GM23338 (cell line): ENCODE measurements around the gene ABAT. TPM values are rescaled to one million over a fixed set of nuclear protein-coding genes. Genes with fewer than 3 reads are reported as not detected.

Source experiments
- ATAC-seq: fragments of 200-7000 bp; cut with Tn5 transposase; 3 replicates; pipeline ENCODE4 v1.9.1; 2020
- DNase-seq: peaks from one replicate; pipeline ENCODE4 v3.0.0-alpha.2; 2015; ENCODE audit warnings: low spot score
- H2AFZ ChIP-seq: fragments of 200-600 bp; sonication (generic); 2 replicates; pipeline ENCODE4 v1.8.0; 2016; ENCODE audit warnings: antibody characterized with exemption, mild to moderate bottlenecking, moderate library complexity
- H3F3A ChIP-seq: fragments of 200-600 bp; sonication (generic); replicated peaks from 2 replicates; pipeline ENCODE4 v1.8.0; 2017; ENCODE audit warnings: antibody characterized with exemption, mixed run types, low read depth
- H3K27ac ChIP-seq: fragments of 200-600 bp; sonication (generic); 2 replicates; pipeline ENCODE4 v1.6.1; 2016; ENCODE audit warnings: low read depth
- H3K27me3 ChIP-seq: fragments of 200-600 bp; sonication (generic); 2 replicates; pipeline ENCODE4 v1.8.0; 2016; ENCODE audit warnings: mild to moderate bottlenecking, mixed run types, moderate library complexity; ENCODE audit not compliant: insufficient read depth
- H3K36me3 ChIP-seq: fragments of 200-600 bp; sonication (generic); 2 replicates; pipeline ENCODE4 v1.8.0; 2016; ENCODE audit warnings: mild to moderate bottlenecking; ENCODE audit not compliant: insufficient read depth
- H3K4me1 ChIP-seq: fragments of 200-600 bp; sonication (generic); 2 replicates; pipeline ENCODE4 v1.8.0; 2016; ENCODE audit warnings: mild to moderate bottlenecking, moderate library complexity; ENCODE audit not compliant: insufficient read depth
- H3K4me2 ChIP-seq: fragments of 200-600 bp; sonication (generic); 2 replicates; pipeline ENCODE4 v1.7.1; 2017; ENCODE audit warnings: mixed run types
- H3K4me3 ChIP-seq: fragments of 200-600 bp; sonication (generic); 2 replicates; pipeline ENCODE4 v1.6.1; 2016; ENCODE audit warnings: mixed run types
- H3K79me2 ChIP-seq: fragments of 200-600 bp; sonication (generic); replicated peaks from 2 replicates; pipeline ENCODE4 v1.8.0; 2017; ENCODE audit warnings: mild to moderate bottlenecking; ENCODE audit not compliant: insufficient read depth
- H3K9me2 ChIP-seq: fragments of 200-600 bp; sonication (generic); 2 replicates; pipeline ENCODE4 v1.8.0; 2017; ENCODE audit not compliant: insufficient read depth
- H4K20me1 ChIP-seq: fragments of 200-600 bp; sonication (generic); replicated peaks from 2 replicates; pipeline ENCODE4 v1.8.0; 2017; ENCODE audit warnings: mild to moderate bottlenecking; ENCODE audit not compliant: insufficient read depth
- H3K27ac Mint-ChIP-seq: 2 replicates; pipeline ENCODE4 v1.8.0; 2020; ENCODE audit warnings: inconsistent platforms, mild to moderate bottlenecking, moderate library complexity, mixed read lengths
- H3K27me3 Mint-ChIP-seq: 3 replicates; pipeline ENCODE4 v1.8.0; 2022; ENCODE audit warnings: low read depth, mild to moderate bottlenecking, moderate library complexity, mixed read lengths, inconsistent platforms; ENCODE audit not compliant: insufficient read depth, poor library complexity
- H3K36me3 Mint-ChIP-seq: 3 replicates; pipeline ENCODE4 v1.8.0; 2021; ENCODE audit warnings: low read depth, mild to moderate bottlenecking, inconsistent platforms, moderate library complexity, mixed read lengths
- H3K4me1 Mint-ChIP-seq: 3 replicates; pipeline ENCODE4 v1.8.0; 2020; ENCODE audit warnings: mild to moderate bottlenecking, inconsistent platforms, mixed read lengths
- H3K4me3 Mint-ChIP-seq: 3 replicates; pipeline ENCODE4 v1.8.0; 2021; ENCODE audit warnings: moderate library complexity, mild to moderate bottlenecking, inconsistent platforms, mixed read lengths
- H3K9me3 Mint-ChIP-seq: 3 replicates; pipeline ENCODE4 v1.8.0; 2020; ENCODE audit warnings: moderate library complexity, mild to moderate bottlenecking, inconsistent platforms, mixed read lengths
- CREB1 ChIP-seq: fragments of 250-450 bp; sonication (Bioruptor Pico); IDR thresholded peaks from 2 replicates; pipeline ENCODE4 v1.5.0; 2020; ENCODE audit warnings: low read depth, mild to moderate bottlenecking, moderate library complexity
- EZH2phosphoT487 ChIP-seq: fragments of 200-600 bp; sonication (generic); IDR thresholded peaks from one replicate; pipeline ENCODE4 v1.8.1; 2018; ENCODE audit warnings: antibody characterized with exemption; ENCODE audit not compliant: unreplicated experiment
- JUNB ChIP-seq: IDR thresholded peaks from one replicate; pipeline ENCODE4 v1.6.1; 2016; ENCODE audit warnings: antibody characterized with exemption; ENCODE audit not compliant: unreplicated experiment
- NANOG ChIP-seq: IDR thresholded peaks from 2 replicates; pipeline ENCODE4 v1.6.1; 2016; ENCODE audit warnings: antibody characterized with exemption, borderline replicate concordance
- STAT1 ChIP-seq: IDR thresholded peaks from one replicate; pipeline ENCODE4 v1.6.1; 2016; ENCODE audit warnings: antibody characterized with exemption; ENCODE audit not compliant: unreplicated experiment
- ZNF462 ChIP-seq: fragments of 250-450 bp; sonication (Bioruptor Pico); IDR thresholded peaks from 2 replicates; pipeline ENCODE4 v1.5.0; 2020; ENCODE audit warnings: mild to moderate bottlenecking, moderate library complexity
- polyA plus RNA-seq: library from polyadenylated mRNA; unstranded; fragments of >200 nt; fragmentation: Nextera tagmentation; extraction: Ambion mirVana; gene quantifications from 2 replicates; pipeline ENCODE4 v1.2.1, GENCODE V29; 2016
- total RNA-seq: library from RNA; depleted of rRNA; stranded (reverse); fragments of >200 nt; shearing (Covaris generic); gene quantifications from 2 replicates; pipeline ENCODE4 v1.2.3, GENCODE V29; 2014
- TF ChIP-seq, protein P1 (sequence below): IDR thresholded peaks from 2 replicates; pipeline ENCODE4 v1.6.1; 2016; ENCODE audit warnings: antibody characterized with exemption

Gene ABAT
- total and polyA plus RNA-seq, 2 experiments from 2014 or later, result 4.4 to 8.8 TPM

DNA sequence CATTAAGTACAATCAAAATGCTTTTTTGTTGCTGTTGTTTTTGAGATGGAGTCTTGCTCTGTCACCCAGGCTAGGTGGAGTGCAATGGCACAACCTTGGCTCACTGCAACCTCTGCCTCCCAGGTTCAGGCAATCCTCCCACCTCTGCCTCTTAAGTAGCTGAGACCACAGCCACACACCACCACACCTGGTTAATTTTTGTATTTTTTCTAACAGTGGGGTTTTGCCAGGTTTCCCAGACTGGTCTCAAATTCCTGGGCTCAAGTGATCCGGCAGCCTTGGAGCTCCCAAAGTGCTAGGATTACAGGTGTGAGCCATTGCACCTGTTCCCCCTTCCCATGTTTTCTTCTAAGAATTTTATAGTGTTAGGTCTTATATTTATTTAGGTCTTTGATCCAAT is 4.9 kb upstream of the ABAT start (continued):
- TF ChIP-seq ZNF462 (CRISPR knock-in tag) (no peak), STAT1 (no peak), EZH2phosphoT487 (no peak), JUNB (no peak)
- TF ChIP-seq, protein P1, sequence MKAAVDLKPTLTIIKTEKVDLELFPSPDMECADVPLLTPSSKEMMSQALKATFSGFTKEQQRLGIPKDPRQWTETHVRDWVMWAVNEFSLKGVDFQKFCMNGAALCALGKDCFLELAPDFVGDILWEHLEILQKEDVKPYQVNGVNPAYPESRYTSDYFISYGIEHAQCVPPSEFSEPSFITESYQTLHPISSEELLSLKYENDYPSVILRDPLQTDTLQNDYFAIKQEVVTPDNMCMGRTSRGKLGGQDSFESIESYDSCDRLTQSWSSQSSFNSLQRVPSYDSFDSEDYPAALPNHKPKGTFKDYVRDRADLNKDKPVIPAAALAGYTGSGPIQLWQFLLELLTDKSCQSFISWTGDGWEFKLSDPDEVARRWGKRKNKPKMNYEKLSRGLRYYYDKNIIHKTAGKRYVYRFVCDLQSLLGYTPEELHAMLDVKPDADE, result no peak

DNA sequence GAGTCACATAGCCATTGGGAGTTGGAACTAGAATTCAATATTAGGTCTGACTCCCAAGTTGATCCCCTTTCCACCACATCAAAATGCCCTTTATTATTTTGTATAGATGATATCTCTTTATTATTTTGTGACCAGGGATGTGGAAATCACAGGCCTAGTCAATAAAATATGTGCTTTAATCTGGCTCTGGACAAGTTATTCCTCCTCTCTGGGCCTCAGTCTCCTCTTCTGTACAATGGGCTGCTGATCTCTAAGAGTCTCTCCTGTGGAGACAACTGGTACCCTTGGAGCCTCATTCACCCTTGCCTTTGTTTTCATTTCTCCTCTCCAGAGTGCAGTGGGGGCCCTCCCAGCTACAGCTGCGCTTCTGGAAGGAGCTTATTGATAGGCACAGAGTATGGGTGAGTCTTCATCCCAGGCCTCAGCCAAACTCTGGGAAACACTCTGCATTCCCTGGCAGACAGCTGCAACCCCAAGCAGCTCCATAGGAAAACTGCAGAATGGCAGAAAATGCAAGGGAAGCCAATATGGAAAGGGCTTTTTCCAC is 4.3 kb upstream of the ABAT start:
- no peaks in the 10 kb centered on the region for H3K36me3 Mint-ChIP-seq
- H3K27ac Mint-ChIP-seq, result no peak overlapping the region
- no peak overlapping the region for H3K4me3 Mint-ChIP-seq
- H3K9me3 Mint-ChIP-seq, result no peaks in the 10 kb centered on the region
- H3K27me3 Mint-ChIP-seq, result peaks cover 21% of the 10 kb centered on the region
- no peak for DNase-seq
- peaks cover 16% of the 10 kb centered on the region for H3K4me1 Mint-ChIP-seq
- Histone ChIP-seq H3K27ac (no peak overlapping the region), H2AFZ (no peak overlapping the region), H3K36me3 (no peaks in the 10 kb centered on the region), H3K9me2 (no peaks in the 10 kb centered on the region), H3F3A (no peaks in the 10 kb centered on the region), H3K4me3 (no peak overlapping the region), H3K4me2 (no peak overlapping the region), H3K4me1 (peaks cover 16% of the 10 kb centered on the region), H3K79me2 (no peaks in the 10 kb centered on the region), H4K20me1 (no peaks in the 10 kb centered on the region; the same call in 1 of the 2 replicates), H3K27me3 (peaks cover 11% of the 10 kb centered on the region)
- ATAC-seq, result no peak
- TF ChIP-seq, protein P1, result no peak
- no peak for TF ChIP-seq EZH2phosphoT487
- TF ChIP-seq CREB1 (CRISPR knock-in tag), result no peak
- no peak for TF ChIP-seq STAT1
- TF ChIP-seq NANOG, result no peak
